IMR-90 (cell line): ENCODE measurements around the gene FOXO6. TPM values are rescaled to one million over a fixed set of nuclear protein-coding genes. Genes with fewer than 3 reads are reported as not detected.

Source experiments
- ATAC-seq: fragments of 200-7000 bp; cut with Tn5 transposase; 2 replicates; pipeline ENCODE4 v1.9.1; 2020; ENCODE audit warnings: low read depth, mild to moderate bottlenecking, moderate library complexity
- BruUV-seq: library from RNA; stranded (reverse); fragments of 400-500 nt; replicated peaks from 2 replicates; lab custom pipeline; 2021; lab: Mats Ljungman, UMichigan
- CTCF ChIA-PET: fragments of 300-600 bp; formaldehyde crosslinking; extraction: SDS; loops from one replicate; lab custom pipeline; 2021; ENCODE audit warnings: antibody characterized with exemption; lab: Yijun Ruan, JAX
- POLR2A ChIA-PET: fragments of 300-600 bp; sonication (Branson Sonifier 250); formaldehyde crosslinking; loops from one replicate; lab custom pipeline; 2022; ENCODE audit warnings: antibody characterized with exemption; ENCODE audit not compliant: unreplicated experiment; lab: Charles Lee
- DNase-seq: peaks from one replicate; pipeline ENCODE4 v3.0.0; 2013
- H2AFZ ChIP-seq: replicated peaks from 2 replicates; pipeline ENCODE3; 2013; ENCODE audit warnings: low read length, mild to moderate bottlenecking; ENCODE audit not compliant: poor library complexity
- H2AK5ac ChIP-seq: 2 replicates; pipeline ENCODE4 v1.6.1; 2013; ENCODE audit warnings: low read depth, low read length, inconsistent platforms
- H2AK9ac ChIP-seq: replicated peaks from 2 replicates; pipeline ENCODE3; 2013; ENCODE audit warnings: mild to moderate bottlenecking, low read depth, low read length, moderate library complexity; ENCODE audit not compliant: poor library complexity
- H2BK120ac ChIP-seq: 2 replicates; pipeline ENCODE4 v1.6.1; 2013; ENCODE audit warnings: low read depth, low read length, inconsistent platforms
- H2BK15ac ChIP-seq: 3 replicates; pipeline ENCODE4 v1.6.1; 2013; ENCODE audit warnings: low read depth, low read length, inconsistent platforms
- H2BK20ac ChIP-seq: 2 replicates; pipeline ENCODE4 v1.6.1; 2013; ENCODE audit warnings: low read depth, mild to moderate bottlenecking, inconsistent platforms, low read length, moderate library complexity
- H2BK5ac ChIP-seq: 2 replicates; pipeline ENCODE4 v1.6.1; 2013; ENCODE audit warnings: mild to moderate bottlenecking, low read depth, low read length, inconsistent platforms; ENCODE audit not compliant: poor library complexity, severe bottlenecking
- H3K14ac ChIP-seq: replicated peaks from 2 replicates; pipeline ENCODE4 v1.6.1; 2013; ENCODE audit warnings: low read depth, low read length, inconsistent platforms
- H3K18ac ChIP-seq: 2 replicates; pipeline ENCODE4 v1.6.1; 2013; ENCODE audit warnings: low read depth, low read length, control low read depth
- H3K23ac ChIP-seq: 2 replicates; pipeline ENCODE4 v1.6.1; 2013; ENCODE audit warnings: low read depth, low read length, inconsistent platforms
- H3K27ac ChIP-seq: 2 replicates; pipeline ENCODE4 v1.5.1; 2013; ENCODE audit warnings: mild to moderate bottlenecking, control low read depth, low read length; ENCODE audit not compliant: insufficient read depth
- H3K27me3 ChIP-seq: 2 replicates; pipeline ENCODE4 v1.6.1; 2013; ENCODE audit warnings: low read length; ENCODE audit not compliant: control insufficient read depth, insufficient read depth
- H3K36me3 ChIP-seq: 2 replicates; pipeline ENCODE4 v1.6.1; 2013; ENCODE audit warnings: low read length, mixed read lengths; ENCODE audit not compliant: control insufficient read depth, insufficient read depth
- H3K4ac ChIP-seq: 2 replicates; pipeline ENCODE4 v1.6.1; 2013; ENCODE audit warnings: low read depth, low read length, inconsistent platforms
- H3K4me1 ChIP-seq: 2 replicates; pipeline ENCODE4 v1.6.1; 2013; ENCODE audit warnings: low read length, mixed read lengths; ENCODE audit not compliant: control insufficient read depth, insufficient read depth
- H3K4me2 ChIP-seq: 2 replicates; pipeline ENCODE4 v1.6.1; 2013; ENCODE audit warnings: low read depth, mild to moderate bottlenecking, control low read depth, low read length, moderate library complexity
- H3K4me3 ChIP-seq: 2 replicates; pipeline ENCODE4 v1.5.1; 2013; ENCODE audit warnings: low read depth, mild to moderate bottlenecking, control low read depth, low read length, moderate library complexity; ENCODE audit not compliant: insufficient read depth
- H3K56ac ChIP-seq: 2 replicates; pipeline ENCODE4 v1.6.1; 2013; ENCODE audit warnings: low read length, inconsistent platforms; ENCODE audit not compliant: insufficient read depth; ENCODE audit errors: extremely low read depth
- H3K79me1 ChIP-seq, 2 experiments: 2 replicates each; pipeline ENCODE4 v1.6.1; 2013; ENCODE audit warnings: low read length in 2 of 2, inconsistent platforms in 1 of 2, low read depth in 1 of 2
- H3K9ac ChIP-seq: 2 replicates; pipeline ENCODE4 v1.6.1; 2013; ENCODE audit warnings: low read depth, low read length, control low read depth
- H3K9me1 ChIP-seq: 2 replicates; pipeline ENCODE4 v1.6.1; 2013; ENCODE audit warnings: low read length, inconsistent platforms; ENCODE audit not compliant: insufficient read depth
- H3K9me3 ChIP-seq: 2 replicates; pipeline ENCODE4 v1.6.1; 2013; ENCODE audit warnings: low read length; ENCODE audit not compliant: control insufficient read depth, insufficient read depth
- H4K20me1 ChIP-seq: 2 replicates; pipeline ENCODE4 v1.6.1; 2013; ENCODE audit warnings: low read length, inconsistent platforms; ENCODE audit not compliant: insufficient read depth
- H4K5ac ChIP-seq: 2 replicates; pipeline ENCODE4 v1.6.1; 2013; ENCODE audit warnings: mild to moderate bottlenecking, low read depth, low read length, control low read depth
- H4K8ac ChIP-seq, 2 experiments: 2 replicates each; pipeline ENCODE4 v1.6.1; 2013; ENCODE audit warnings: low read depth in 2 of 2, low read length in 2 of 2, control low read depth in 1 of 2, inconsistent platforms in 1 of 2
- H4K91ac ChIP-seq: 2 replicates; pipeline ENCODE4 v1.6.1; 2013; ENCODE audit warnings: low read depth, low read length, inconsistent platforms; ENCODE audit not compliant: insufficient read depth
- BHLHE40 ChIP-seq: fragments of 150-350 bp; IDR thresholded peaks from 2 replicates; pipeline ENCODE4 v1.6.1; 2016; ENCODE audit warnings: mild to moderate bottlenecking, low read depth, low read length
- CEBPB ChIP-seq: IDR thresholded peaks from 2 replicates; pipeline ENCODE4 v1.6.1; 2012; ENCODE audit warnings: low read depth, low read length, improper control_type of control experiment
- CHD1 ChIP-seq: IDR thresholded peaks from 2 replicates; pipeline ENCODE4 v1.6.1; 2012; ENCODE audit warnings: low read depth, low read length, improper control_type of control experiment
- FOS ChIP-seq: fragments of 150-350 bp; IDR thresholded peaks from 2 replicates; pipeline ENCODE4 v1.6.1; 2016; ENCODE audit warnings: low read depth, low read length
- MAFK ChIP-seq: IDR thresholded peaks from 2 replicates; pipeline ENCODE4 v1.6.1; 2012; ENCODE audit warnings: low read depth, low read length, improper control_type of control experiment
- MAZ ChIP-seq: IDR thresholded peaks from 2 replicates; pipeline ENCODE4 v1.6.1; 2012; ENCODE audit warnings: low read depth, mild to moderate bottlenecking, low read length, improper control_type of control experiment, moderate library complexity, borderline replicate concordance
- MXI1 ChIP-seq: IDR thresholded peaks from 2 replicates; pipeline ENCODE4 v1.6.1; 2012; ENCODE audit warnings: low read depth, mild to moderate bottlenecking, low read length, moderate library complexity, borderline replicate concordance
- NFE2L2 ChIP-seq: fragments of 150-350 bp; IDR thresholded peaks from 2 replicates; pipeline ENCODE4 v1.6.1; 2016; ENCODE audit warnings: low read depth, mild to moderate bottlenecking, low read length
- POLR2A ChIP-seq: IDR thresholded peaks from 2 replicates; pipeline ENCODE4 v1.6.1; 2012; ENCODE audit warnings: mild to moderate bottlenecking, low read depth, low read length
- RAD21 ChIP-seq: IDR thresholded peaks from 2 replicates; pipeline ENCODE4 v1.6.1; 2012; ENCODE audit warnings: low read length, improper control_type of control experiment
- RCOR1 ChIP-seq: IDR thresholded peaks from 2 replicates; pipeline ENCODE4 v1.6.1; 2012; ENCODE audit warnings: mild to moderate bottlenecking, low read length, improper control_type of control experiment; ENCODE audit not compliant: insufficient replicate concordance
- RFX5 ChIP-seq: IDR thresholded peaks from 2 replicates; pipeline ENCODE4 v1.8.0; 2012; ENCODE audit warnings: low read depth, mild to moderate bottlenecking, low read length, moderate library complexity
- SMC3 ChIP-seq: fragments of 150-350 bp; IDR thresholded peaks from 2 replicates; pipeline ENCODE4 v1.6.1; 2016; ENCODE audit warnings: low read depth, mild to moderate bottlenecking, antibody characterized with exemption, low read length, moderate library complexity
- WGBS, 2 experiments: methylation state at CpG; one replicate each; pipeline versions ENCODE4 v1.1.5 to v1.1.7; 2013; ENCODE audit warnings: missing lambda C conversion rate in 2 of 2; ENCODE audit not compliant: insufficient read length in 1 of 2; ENCODE audit errors: extremely low coverage in 2 of 2; 5-methylcytosine and 5-hydroxymethylcytosine counted together
- dilution Hi-C: fragments of 300-500 bp; cut with HindIII; formaldehyde crosslinking; loops from one replicate; pipeline ENCODE4 v1.14.3; 2018; ENCODE audit warnings: low sequenced_read_pairs; ENCODE audit not compliant: unreplicated experiment
- in situ Hi-C: fragments of 300-500 bp; cut with MboI; formaldehyde crosslinking; loops from 3 replicates; pipeline ENCODE4 v1.14.3; 2019; ENCODE audit warnings: low sequenced_read_pairs, inconsistent platforms, mixed read lengths
- intact Hi-C: fragments of 100-400 bp; cut with micrococcal nuclease; formaldehyde crosslinking; loops from 2 replicates; pipeline ENCODE4 v1.10.0; 2022
- polyA plus RNA-seq, 3 experiments: library from polyadenylated mRNA; depleted of rRNA; stranded (reverse); fragments of >200 nt; gene quantifications; 2 replicates each; pipeline ENCODE4 v1.2.3, GENCODE V29; 2012; ENCODE audit warnings: low replicate concordance in 1 of 3
- total RNA-seq: library from RNA; depleted of rRNA; stranded (reverse); fragments of >200 nt; gene quantifications from 2 replicates; pipeline ENCODE4 v1.2.3, GENCODE V29; 2012
- TF ChIP-seq, protein P1 (sequence below): conservative IDR thresholded peaks from 2 replicates; pipeline ENCODE4 v1.5.1; 2012; ENCODE audit warnings: mild to moderate bottlenecking, low read depth, low read length, improper control_type of control experiment
- TF ChIP-seq, protein P2 (sequence below): fragments of 150-350 bp; IDR thresholded peaks from 2 replicates; pipeline ENCODE4 v1.6.1; 2017; ENCODE audit warnings: mild to moderate bottlenecking, antibody characterized with exemption, low read length, low read depth

Gene FOXO6
- total and polyA plus RNA-seq, 2 of the 4 experiments (the other 2 are of a cell fraction): not detected

DNA sequence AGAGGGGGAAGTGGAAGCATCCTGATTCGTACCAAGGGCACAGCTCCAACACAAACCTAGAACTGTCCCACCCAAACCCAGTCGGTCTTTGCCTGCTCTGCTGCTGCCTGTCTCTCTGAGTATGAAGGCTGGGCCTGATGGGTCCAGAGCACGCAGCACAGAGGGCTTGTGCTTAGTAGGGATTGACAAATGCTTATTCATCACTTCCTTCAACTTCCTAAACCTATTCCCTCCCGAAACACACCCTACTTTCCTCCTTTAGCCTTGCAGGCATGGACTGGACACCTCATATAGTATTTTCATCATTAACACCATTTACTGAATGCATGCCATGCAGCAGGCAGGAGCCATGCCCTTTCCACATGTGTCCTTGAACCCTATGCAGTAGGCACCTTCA is 31.3 kb downstream of the FOXO6 start:
- Histone ChIP-seq H3K4me1 (peaks cover 2% of the 10 kb centered on the region; the same call in 1 of the 2 replicates), H3K27ac (no peak overlapping the region), H3K4me2 (no peak overlapping the region), H2AFZ (no peak overlapping the region), H3K36me3 (no peaks in the 10 kb centered on the region), H3K27me3 (peaks cover 77% of the 10 kb centered on the region), H3K4me3 (no peak overlapping the region), H3K18ac (no peak overlapping the region), H3K9ac (no peak overlapping the region), H3K9me1 (no peaks in the 10 kb centered on the region), H3K23ac (no peak overlapping the region), H4K91ac (no peak overlapping the region), H2BK120ac (no peak overlapping the region), H2BK20ac (no peak overlapping the region), H3K56ac (no peak overlapping the region), H2BK15ac (no peak overlapping the region), H4K5ac (no peak overlapping the region), H3K14ac (no peak overlapping the region), H3K79me1 (no peaks in the 10 kb centered on the region), H3K9me3 (no peaks in the 10 kb centered on the region), H2AK9ac (no peak overlapping the region), H2AK5ac (no peak overlapping the region), H4K20me1 (no peaks in the 10 kb centered on the region; the same call in none of the 2 replicates), H2BK5ac (no peak overlapping the region), H4K8ac (no peak overlapping the region), H3K4ac (no peak overlapping the region)
- in situ Hi-C loops: no loop called here
- POLR2A ChIA-PET: no interaction called here
- dilution Hi-C loops: no loop called here
- CTCF ChIA-PET: no interaction called here
- TF ChIP-seq RAD21 (no peak), CHD1 (no peak), MAZ (no peak), RCOR1 (no peak), CEBPB (no peak), SMC3 (no peak), BHLHE40 (no peak), NFE2L2 (no peak), RFX5 (no peak), MAFK (no peak), FOS (no peak), POLR2A (no peak), MXI1 (no peak)
- TF ChIP-seq, protein P1, sequence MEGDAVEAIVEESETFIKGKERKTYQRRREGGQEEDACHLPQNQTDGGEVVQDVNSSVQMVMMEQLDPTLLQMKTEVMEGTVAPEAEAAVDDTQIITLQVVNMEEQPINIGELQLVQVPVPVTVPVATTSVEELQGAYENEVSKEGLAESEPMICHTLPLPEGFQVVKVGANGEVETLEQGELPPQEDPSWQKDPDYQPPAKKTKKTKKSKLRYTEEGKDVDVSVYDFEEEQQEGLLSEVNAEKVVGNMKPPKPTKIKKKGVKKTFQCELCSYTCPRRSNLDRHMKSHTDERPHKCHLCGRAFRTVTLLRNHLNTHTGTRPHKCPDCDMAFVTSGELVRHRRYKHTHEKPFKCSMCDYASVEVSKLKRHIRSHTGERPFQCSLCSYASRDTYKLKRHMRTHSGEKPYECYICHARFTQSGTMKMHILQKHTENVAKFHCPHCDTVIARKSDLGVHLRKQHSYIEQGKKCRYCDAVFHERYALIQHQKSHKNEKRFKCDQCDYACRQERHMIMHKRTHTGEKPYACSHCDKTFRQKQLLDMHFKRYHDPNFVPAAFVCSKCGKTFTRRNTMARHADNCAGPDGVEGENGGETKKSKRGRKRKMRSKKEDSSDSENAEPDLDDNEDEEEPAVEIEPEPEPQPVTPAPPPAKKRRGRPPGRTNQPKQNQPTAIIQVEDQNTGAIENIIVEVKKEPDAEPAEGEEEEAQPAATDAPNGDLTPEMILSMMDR: no peak
- TF ChIP-seq, protein P2, sequence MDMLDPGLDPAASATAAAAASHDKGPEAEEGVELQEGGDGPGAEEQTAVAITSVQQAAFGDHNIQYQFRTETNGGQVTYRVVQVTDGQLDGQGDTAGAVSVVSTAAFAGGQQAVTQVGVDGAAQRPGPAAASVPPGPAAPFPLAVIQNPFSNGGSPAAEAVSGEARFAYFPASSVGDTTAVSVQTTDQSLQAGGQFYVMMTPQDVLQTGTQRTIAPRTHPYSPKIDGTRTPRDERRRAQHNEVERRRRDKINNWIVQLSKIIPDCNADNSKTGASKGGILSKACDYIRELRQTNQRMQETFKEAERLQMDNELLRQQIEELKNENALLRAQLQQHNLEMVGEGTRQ: no peak
- no CpG with 5 or more reads among the region's 4 CpGs for WGBS, 2 experiments
- BruUV-seq: no TSS peak
- DNase-seq (no peak), ATAC-seq (no peak)
- intact Hi-C loops: no loop called here
